PC-3 (cell line): Measurements from ENCODE around the gene ELMOD3. TPM values are rescaled to one million over a fixed set of nuclear protein-coding genes. Genes with fewer than 3 reads are reported as not detected.

ENCODE experiments used
- ATAC-seq: fragments of 200-7000 bp; cut with Tn5 transposase; 2 replicates; pipeline ENCODE4 v1.9.1; 2020; ENCODE audit warnings: mild to moderate bottlenecking, moderate library complexity
- BruUV-seq: library from RNA; stranded (reverse); fragments of 400-500 nt; replicated peaks from 2 replicates; lab custom pipeline; 2021; lab: Mats Ljungman, UMichigan
- CTCF ChIA-PET: fragments of 300-600 bp; sonication (Branson Sonifier 250); formaldehyde crosslinking; loops from one replicate; lab custom pipeline; 2022; ENCODE audit warnings: antibody characterized with exemption; lab: Charles Lee
- POLR2A ChIA-PET: fragments of 300-600 bp; sonication (Branson Sonifier 250); formaldehyde crosslinking; loops from one replicate; lab custom pipeline; 2022; ENCODE audit warnings: antibody characterized with exemption; ENCODE audit not compliant: unreplicated experiment; lab: Charles Lee
- DNase-seq: peaks from one replicate; pipeline ENCODE4 v3.0.0-alpha.2; 2015
- H2AFZ ChIP-seq: fragments of 300-600 bp; sonication (generic); 2 replicates; pipeline ENCODE4 v1.6.0; 2016; ENCODE audit warnings: antibody characterized with exemption, low read length
- H3F3A ChIP-seq: fragments of 300-600 bp; sonication (generic); one replicate; pipeline ENCODE4 v1.6.0; 2017; ENCODE audit warnings: antibody characterized with exemption, low read length, control low read depth, mild to moderate bottlenecking; ENCODE audit not compliant: unreplicated experiment
- H3K27ac ChIP-seq: fragments of 300-600 bp; sonication (generic); 2 replicates; pipeline ENCODE4 v1.5.1; 2016; ENCODE audit warnings: mild to moderate bottlenecking, low read length
- H3K27me3 ChIP-seq: fragments of 300-600 bp; sonication (generic); 2 replicates; pipeline ENCODE4 v1.6.1; 2016; ENCODE audit warnings: low read length, mixed read lengths
- H3K36me3 ChIP-seq: fragments of 300-600 bp; sonication (generic); 2 replicates; pipeline ENCODE4 v1.6.1; 2016; ENCODE audit warnings: low read depth, mixed run types, low read length, mixed read lengths
- H3K4me1 ChIP-seq: fragments of 300-600 bp; sonication (generic); 2 replicates; pipeline ENCODE4 v1.5.1; 2016; ENCODE audit warnings: low read length; ENCODE audit not compliant: insufficient read depth
- H3K4me2 ChIP-seq: fragments of 300-600 bp; sonication (generic); 2 replicates; pipeline ENCODE4 v1.6.0; 2016; ENCODE audit warnings: low read length
- H3K4me3 ChIP-seq: fragments of 300-600 bp; sonication (generic); 2 replicates; pipeline ENCODE4 v1.5.1; 2016; ENCODE audit warnings: mild to moderate bottlenecking, low read length, mixed read lengths
- H3K79me2 ChIP-seq: fragments of 300-600 bp; sonication (generic); 2 replicates; pipeline ENCODE4 v1.6.1; 2017; ENCODE audit warnings: low read length, mixed read lengths
- H3K9ac ChIP-seq: fragments of 300-600 bp; sonication (generic); 2 replicates; pipeline ENCODE4 v1.6.0; 2016; ENCODE audit warnings: mild to moderate bottlenecking, low read length
- H3K9me2 ChIP-seq: fragments of 300-600 bp; sonication (generic); replicated peaks from 2 replicates; pipeline ENCODE4 v1.6.1; 2016; ENCODE audit warnings: mixed run types, low read length, mixed read lengths
- H3K9me3 ChIP-seq: fragments of 300-600 bp; sonication (generic); 2 replicates; pipeline ENCODE4 v1.6.1; 2016; ENCODE audit warnings: low read length, mixed read lengths
- H4K20me1 ChIP-seq: fragments of 300-600 bp; sonication (generic); 2 replicates; pipeline ENCODE4 v1.6.1; 2016; ENCODE audit warnings: low read length, mixed read lengths
- CTCF ChIP-seq: fragments of 300-600 bp; sonication (generic); conservative IDR thresholded peaks from 2 replicates; pipeline ENCODE4 v1.5.1; 2017; ENCODE audit warnings: antibody characterized with exemption, low read depth, mild to moderate bottlenecking, low read length
- EZH2 ChIP-seq: fragments of 300-600 bp; sonication (generic); IDR thresholded peaks from one replicate; pipeline ENCODE4 v1.6.1; 2017; ENCODE audit warnings: antibody characterized with exemption, mild to moderate bottlenecking, low read length; ENCODE audit not compliant: unreplicated experiment
- EZH2phosphoT487 ChIP-seq: fragments of 300-600 bp; sonication (generic); IDR thresholded peaks from 2 replicates; pipeline ENCODE4 v1.6.1; 2018; ENCODE audit warnings: mild to moderate bottlenecking, antibody characterized with exemption, low read length, borderline replicate concordance
- intact Hi-C: fragments of 100-400 bp; cut with micrococcal nuclease; formaldehyde crosslinking; loops from 2 replicates; pipeline ENCODE4 v1.9.0; 2023
- total RNA-seq: library from RNA; depleted of rRNA; stranded (reverse); fragments of >200 nt; gene quantifications from 2 replicates; pipeline ENCODE4 v1.2.3, GENCODE V29; 2014

Gene ELMOD3
- total RNA-seq, 1 experiment from 2014 or later = 19.0 TPM

DNA sequence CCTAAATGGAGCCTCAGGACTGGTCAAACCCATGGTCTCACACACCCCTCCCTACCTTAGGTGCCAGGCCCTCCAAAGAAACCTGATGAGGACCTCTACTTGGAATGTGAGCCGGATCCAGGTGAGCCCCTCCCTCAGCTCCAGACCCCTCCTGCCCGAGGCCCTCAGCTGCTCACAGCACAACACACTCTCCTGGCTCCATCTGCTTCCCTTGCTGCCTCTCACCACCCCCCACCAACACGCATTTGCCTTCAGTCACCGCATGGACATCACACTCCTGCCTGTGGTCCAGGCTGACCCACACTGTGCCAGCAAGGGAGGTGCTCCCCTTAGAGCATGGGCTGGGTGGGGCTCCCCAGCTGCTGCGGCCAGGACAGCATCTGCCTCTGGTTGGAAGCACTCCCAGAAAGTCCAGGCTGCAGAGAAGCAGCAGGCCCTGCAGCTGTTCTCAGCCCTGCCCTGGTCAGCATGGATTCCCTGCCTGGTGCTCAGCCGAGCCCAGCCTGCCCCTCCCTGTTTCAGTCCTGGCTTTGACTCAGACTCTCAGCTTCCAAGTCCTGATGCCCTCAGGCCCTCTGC, 79.0 kb downstream of the ELMOD3 start:
- H3K27ac ChIP-seq = peak overlapping the region; percentile 55
- no peaks in the 10 kb centered on the region for H4K20me1 ChIP-seq
- peaks cover 32% of the 10 kb centered on the region for H3K4me1 ChIP-seq
- H3K36me3 ChIP-seq = no peaks in the 10 kb centered on the region
- intact Hi-C loops = no loop called here
- H3K9me3 ChIP-seq = no peaks in the 10 kb centered on the region
- POLR2A ChIA-PET = interaction anchor here (0.6 kb wide), 1 partner anchor 37 kb away, joined by 3 read pairs; no protein-coding TSS in a partner anchor
- no peak for TF ChIP-seq CTCF
- no peak for TF ChIP-seq EZH2phosphoT487
- no peak for TF ChIP-seq EZH2
- H3K4me3 ChIP-seq = no peak overlapping the region
- peaks cover 1% of the 10 kb centered on the region for H3F3A ChIP-seq
- CTCF ChIA-PET = no interaction called here
- DNase-seq = peak; percentile 81
- ATAC-seq = peak; percentile 82
- no peaks in the 10 kb centered on the region for H3K27me3 ChIP-seq
- peak overlapping the region; percentile 30; the same call in 1 of the 2 replicates for H3K4me2 ChIP-seq
- no peaks in the 10 kb centered on the region for H3K9me2 ChIP-seq
- H3K79me2 ChIP-seq = no peaks in the 10 kb centered on the region
- no TSS peak for BruUV-seq
- peak overlapping the region; percentile 52 for H2AFZ ChIP-seq
- no peak overlapping the region; the same call in 1 of the 2 replicates for H3K9ac ChIP-seq

- Histone ChIP-seq H3F3A (peaks cover 4% of the 10 kb centered on the region), H2AFZ (no peak overlapping the region), H3K27ac (no peak overlapping the region), H3K79me2 (no peaks in the 10 kb centered on the region), H3K36me3 (no peaks in the 10 kb centered on the region), H3K9me3 (no peaks in the 10 kb centered on the region), H3K4me3 (no peak overlapping the region), H3K27me3 (no peaks in the 10 kb centered on the region), H3K4me2 (no peak overlapping the region), H3K9ac (no peak overlapping the region), H3K4me1 (peaks cover 35% of the 10 kb centered on the region), H3K9me2 (no peaks in the 10 kb centered on the region), H4K20me1 (no peaks in the 10 kb centered on the region)
- POLR2A ChIA-PET = no interaction called here
- CTCF ChIA-PET = no interaction called here
- DNase-seq = no peak
- TF ChIP-seq EZH2phosphoT487 (no peak), EZH2 (no peak), CTCF (no peak)
- no peak for ATAC-seq
- intact Hi-C loops = loop anchor here (5.0 kb wide), 1 partner anchor 63 kb away; no protein-coding TSS in a partner anchor
- no TSS peak for BruUV-seq
These were observed 80.1 kb downstream of the ELMOD3 start for GRCh38 chr2:85434696-85435095.
